Endothelial cell of umbilical vein (primary cell): ENCODE results near the gene NGF.

Experiments used
- EZH2 ChIP-seq: IDR thresholded peaks from 2 replicates; pipeline ENCODE4 v1.6.1; 2012; ENCODE audit warnings: borderline replicate concordance, low read depth, mild to moderate bottlenecking, moderate library complexity, low read length, inconsistent platforms; ENCODE audit not compliant: severe bottlenecking
- GATA2 ChIP-seq: IDR thresholded peaks from 2 replicates; pipeline ENCODE4 v1.7.0; 2011; ENCODE audit warnings: low read depth, mild to moderate bottlenecking, moderate library complexity, mixed read lengths, low read length; ENCODE audit not compliant: insufficient read length, insufficient read depth
- MYC ChIP-seq: IDR thresholded peaks from one replicate; pipeline ENCODE4 v1.6.1; 2011; ENCODE audit warnings: mild to moderate bottlenecking, low read depth, low read length
- POLR2A ChIP-seq: IDR thresholded peaks from 2 replicates; pipeline ENCODE4 v1.6.1; 2012; ENCODE audit warnings: low read depth, mild to moderate bottlenecking, control low read depth, low read length
- POLR2AphosphoS5 ChIP-seq: IDR thresholded peaks from 2 replicates; pipeline ENCODE4 v1.6.1; 2012; ENCODE audit warnings: low read depth, mild to moderate bottlenecking, control low read depth, low read length, moderate library complexity; ENCODE audit not compliant: insufficient read depth
- TF ChIP-seq, protein P1 (sequence below): IDR thresholded peaks from 2 replicates; pipeline ENCODE4 v1.6.1; 2011; ENCODE audit not compliant: insufficient read depth, insufficient read length
- TF ChIP-seq, protein P2 (sequence below), 2 donors: IDR thresholded peaks; 1 replicate in 1 of 2; 2 replicates in 1 of 2; pipeline ENCODE4 v1.5.1; 2011; ENCODE audit warnings: low read length in 2 of 2, mild to moderate bottlenecking in 2 of 2, moderate library complexity in 2 of 2, control low read depth in 1 of 2, inconsistent platforms in 1 of 2, low read depth in 1 of 2; ENCODE audit not compliant: insufficient read depth in 1 of 2; ENCODE audit errors: extremely low read depth in 1 of 2

GRCh38 chr1:115314765-115315164 lies 23.3 kb downstream of the NGF start:
- TF ChIP-seq, protein P1, sequence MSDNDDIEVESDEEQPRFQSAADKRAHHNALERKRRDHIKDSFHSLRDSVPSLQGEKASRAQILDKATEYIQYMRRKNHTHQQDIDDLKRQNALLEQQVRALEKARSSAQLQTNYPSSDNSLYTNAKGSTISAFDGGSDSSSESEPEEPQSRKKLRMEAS, result no peak
- TF ChIP-seq, protein P2, sequence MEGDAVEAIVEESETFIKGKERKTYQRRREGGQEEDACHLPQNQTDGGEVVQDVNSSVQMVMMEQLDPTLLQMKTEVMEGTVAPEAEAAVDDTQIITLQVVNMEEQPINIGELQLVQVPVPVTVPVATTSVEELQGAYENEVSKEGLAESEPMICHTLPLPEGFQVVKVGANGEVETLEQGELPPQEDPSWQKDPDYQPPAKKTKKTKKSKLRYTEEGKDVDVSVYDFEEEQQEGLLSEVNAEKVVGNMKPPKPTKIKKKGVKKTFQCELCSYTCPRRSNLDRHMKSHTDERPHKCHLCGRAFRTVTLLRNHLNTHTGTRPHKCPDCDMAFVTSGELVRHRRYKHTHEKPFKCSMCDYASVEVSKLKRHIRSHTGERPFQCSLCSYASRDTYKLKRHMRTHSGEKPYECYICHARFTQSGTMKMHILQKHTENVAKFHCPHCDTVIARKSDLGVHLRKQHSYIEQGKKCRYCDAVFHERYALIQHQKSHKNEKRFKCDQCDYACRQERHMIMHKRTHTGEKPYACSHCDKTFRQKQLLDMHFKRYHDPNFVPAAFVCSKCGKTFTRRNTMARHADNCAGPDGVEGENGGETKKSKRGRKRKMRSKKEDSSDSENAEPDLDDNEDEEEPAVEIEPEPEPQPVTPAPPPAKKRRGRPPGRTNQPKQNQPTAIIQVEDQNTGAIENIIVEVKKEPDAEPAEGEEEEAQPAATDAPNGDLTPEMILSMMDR (IDR thresholded peaks at IDR 0.05; ENCODE audit: extremely low read depth in 1 of 2, insufficient read depth in 1 of 2, low read depth in 1 of 2, low read length in 2 of 2), result no peak
- TF ChIP-seq POLR2AphosphoS5 (no peak), EZH2 (no peak), MYC (no peak), POLR2A (no peak), GATA2 (no peak)
